ENCODE measurements around the gene RAB11FIP2. TPM values are rescaled to one million over a fixed set of nuclear protein-coding genes. Genes with fewer than 3 reads are reported as not detected.

RAB11FIP2 gene
- total RNA-seq, 1 experiment from 2014 or later, result 4.4 TPM

DNA sequence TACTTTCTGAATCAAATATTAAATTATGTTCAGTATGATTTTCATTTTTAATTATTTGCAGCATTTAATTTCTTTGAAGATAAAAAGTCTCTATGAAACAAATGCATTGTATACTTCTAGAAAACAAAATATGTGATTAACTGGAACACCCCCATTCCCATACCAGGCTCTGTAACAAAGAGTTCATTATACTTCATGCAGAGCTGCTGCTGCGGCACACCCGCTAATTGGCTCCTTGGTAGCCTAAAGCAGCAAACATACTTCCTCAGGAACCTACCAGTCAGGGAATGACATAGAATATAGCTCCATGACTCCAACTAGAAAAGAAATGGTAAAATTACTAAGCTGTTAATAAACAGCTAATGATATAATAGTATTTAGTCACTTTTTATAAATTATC, 19.3 kb downstream of the RAB11FIP2 start:
- H3K79me2 ChIP-seq (ENCODE audit: low read length), result no peaks in the 10 kb centered on the region
- no peak overlapping the region for H3K9ac ChIP-seq (ENCODE audit: low read length)
- no peaks in the 10 kb centered on the region for H3K36me3 ChIP-seq (ENCODE audit: low read depth, low read length)
- H2AFZ ChIP-seq (ENCODE audit: low read length), result no peak overlapping the region
- H3K4me1 ChIP-seq (ENCODE audit: insufficient read depth, low read length), result peaks cover 8% of the 10 kb centered on the region; the same call in 1 of the 2 replicates
- H3K4me3 ChIP-seq (ENCODE audit: low read length), result no peak overlapping the region
- intact Hi-C loops (cut with micrococcal nuclease), result no loop called here
- no peaks in the 10 kb centered on the region for H3K9me2 ChIP-seq (replicated peaks; ENCODE audit: low read length)
- no peaks in the 10 kb centered on the region for H3K27me3 ChIP-seq (ENCODE audit: low read length)
- H3K9me3 ChIP-seq (ENCODE audit: low read length), result no peaks in the 10 kb centered on the region
- CTCF ChIA-PET, result no interaction called here
- H3K27ac ChIP-seq (ENCODE audit: low read length), result no peak overlapping the region
- no peak overlapping the region for H3K4me2 ChIP-seq (ENCODE audit: low read length)
- BruUV-seq (replicated peaks), result no TSS peak
- no peak for ATAC-seq
- TF ChIP-seq EZH2phosphoT487 (IDR thresholded peaks at IDR 0.05; ENCODE audit: borderline replicate concordance, low read length) (no peak), CTCF (conservative IDR thresholded peaks at IDR 0.05; ENCODE audit: low read depth, low read length) (no peak), EZH2 (IDR thresholded peaks at IDR 0.05; ENCODE audit: low read length, unreplicated experiment) (no peak)
- no peaks in the 10 kb centered on the region for H3F3A ChIP-seq (ENCODE audit: low read length, unreplicated experiment)
- no peaks in the 10 kb centered on the region for H4K20me1 ChIP-seq (ENCODE audit: low read length)
- POLR2A ChIA-PET (ENCODE audit: unreplicated experiment), result no interaction called here
- DNase-seq, result no peak

DNA sequence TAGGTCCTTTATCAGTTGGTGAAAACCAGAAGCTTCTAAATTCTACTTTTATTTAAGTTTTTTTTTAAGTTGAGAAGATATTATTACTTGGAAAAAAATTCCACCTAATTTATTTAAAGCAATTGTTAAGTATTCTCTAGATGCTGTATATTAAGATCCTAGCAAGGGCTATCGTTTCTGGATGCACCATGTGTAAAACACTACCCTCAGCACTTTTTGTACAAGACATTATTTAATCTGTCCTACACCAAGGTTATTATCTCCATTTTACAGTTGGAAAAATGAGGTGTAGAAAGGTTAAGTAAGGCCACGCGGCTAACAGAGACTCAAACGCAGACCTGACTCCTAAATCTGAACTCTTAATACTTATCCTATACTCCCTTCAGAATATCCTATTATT, 19.8 kb downstream of the RAB11FIP2 start:
- intact Hi-C loops (cut with micrococcal nuclease), result no loop called here
- BruUV-seq (replicated peaks), result no TSS peak
- Histone ChIP-seq H3F3A (ENCODE audit: low read length, unreplicated experiment) (no peaks in the 10 kb centered on the region), H3K9ac (ENCODE audit: low read length) (no peak overlapping the region), H3K4me1 (ENCODE audit: insufficient read depth, low read length) (peaks cover 8% of the 10 kb centered on the region; the same call in 1 of the 2 replicates), H3K79me2 (ENCODE audit: low read length) (no peaks in the 10 kb centered on the region), H3K4me2 (ENCODE audit: low read length) (no peak overlapping the region), H3K4me3 (ENCODE audit: low read length) (no peak overlapping the region), H2AFZ (ENCODE audit: low read length) (no peak overlapping the region), H3K9me3 (ENCODE audit: low read length) (no peaks in the 10 kb centered on the region), H3K36me3 (ENCODE audit: low read depth, low read length) (no peaks in the 10 kb centered on the region), H3K27ac (ENCODE audit: low read length) (no peak overlapping the region), H4K20me1 (ENCODE audit: low read length) (no peaks in the 10 kb centered on the region), H3K27me3 (ENCODE audit: low read length) (no peaks in the 10 kb centered on the region), H3K9me2 (replicated peaks; ENCODE audit: low read length) (no peaks in the 10 kb centered on the region)
- no peak for TF ChIP-seq CTCF (conservative IDR thresholded peaks at IDR 0.05; ENCODE audit: low read depth, low read length)
- TF ChIP-seq EZH2 (IDR thresholded peaks at IDR 0.05; ENCODE audit: low read length, unreplicated experiment), result no peak
- TF ChIP-seq EZH2phosphoT487 (IDR thresholded peaks at IDR 0.05; ENCODE audit: borderline replicate concordance, low read length), result no peak
- no peak for ATAC-seq
- CTCF ChIA-PET, result no interaction called here
- POLR2A ChIA-PET (ENCODE audit: unreplicated experiment), result no interaction called here
- DNase-seq, result no peak

GRCh38 chr10:118020365-118020764, 26.4 kb downstream of the RAB11FIP2 start:
- no peak for ATAC-seq
- intact Hi-C loops (cut with micrococcal nuclease), result no loop called here

More at GRCh38 chr10:118020365-118020764, 26.4 kb downstream of the RAB11FIP2 start:
- no peaks in the 10 kb centered on the region for H3K9me3 ChIP-seq (ENCODE audit: low read length)
- H3K27me3 ChIP-seq (ENCODE audit: low read length), result no peaks in the 10 kb centered on the region
- H3K4me2 ChIP-seq (ENCODE audit: low read length), result no peak overlapping the region
- TF ChIP-seq EZH2 (IDR thresholded peaks at IDR 0.05; ENCODE audit: low read length, unreplicated experiment), result no peak
- no peak for TF ChIP-seq CTCF (conservative IDR thresholded peaks at IDR 0.05; ENCODE audit: low read depth, low read length)
- TF ChIP-seq EZH2phosphoT487 (IDR thresholded peaks at IDR 0.05; ENCODE audit: borderline replicate concordance, low read length), result no peak
- H2AFZ ChIP-seq (ENCODE audit: low read length), result no peak overlapping the region
- no peaks in the 10 kb centered on the region for H3F3A ChIP-seq (ENCODE audit: low read length, unreplicated experiment)
- DNase-seq, result no peak
- no peaks in the 10 kb centered on the region for H3K79me2 ChIP-seq (ENCODE audit: low read length)
- no TSS peak for BruUV-seq (replicated peaks)
- H3K36me3 ChIP-seq (ENCODE audit: low read depth, low read length), result no peaks in the 10 kb centered on the region
- no peaks in the 10 kb centered on the region for H3K4me1 ChIP-seq (ENCODE audit: insufficient read depth, low read length)
- H4K20me1 ChIP-seq (ENCODE audit: low read length), result no peaks in the 10 kb centered on the region
- H3K9me2 ChIP-seq (replicated peaks; ENCODE audit: low read length), result no peaks in the 10 kb centered on the region
- CTCF ChIA-PET, result no interaction called here
- H3K4me3 ChIP-seq (ENCODE audit: low read length), result no peak overlapping the region
- H3K9ac ChIP-seq (ENCODE audit: low read length), result no peak overlapping the region
- H3K27ac ChIP-seq (ENCODE audit: low read length), result no peak overlapping the region
- POLR2A ChIA-PET (ENCODE audit: unreplicated experiment), result no interaction called here
